HepG2 (cell line): ENCODE results near the gene LRRN4CL. TPM values are rescaled to one million over a fixed set of nuclear protein-coding genes. Genes with fewer than 3 reads are reported as not detected.

Experiments
- ATAD3A ChIP-seq: sonication (generic); formaldehyde crosslinking; IDR thresholded peaks from 2 replicates; pipeline ENCODE4 v1.4.0; 2020; ENCODE audit warnings: missing genetic modification reagents
- CSRNP2 ChIP-seq: sonication (generic); formaldehyde crosslinking; conservative IDR thresholded peaks from 2 replicates; pipeline ENCODE4 v1.8.0; 2022; ENCODE audit warnings: low read depth, missing genetic modification reagents
- FIP1L1 ChIP-seq: fragments of 200-400 bp; formaldehyde crosslinking; IDR thresholded peaks from 2 replicates; pipeline ENCODE4 v1.6.1; 2018; ENCODE audit warnings: low read depth, mild to moderate bottlenecking, low read length, moderate library complexity, borderline replicate concordance; ENCODE audit not compliant: insufficient read depth
- FOXK1 ChIP-seq: sonication (generic); formaldehyde crosslinking; IDR thresholded peaks from 2 replicates; pipeline ENCODE4 v1.4.0; 2020; ENCODE audit warnings: low read depth, missing genetic modification reagents, borderline replicate concordance
- HBP1 ChIP-seq: IDR thresholded peaks from 2 replicates; pipeline ENCODE4 v1.6.1; 2016; ENCODE audit warnings: low read depth, control low read depth
- HDAC6 ChIP-seq: fragments of 200-600 bp; sonication (generic); IDR thresholded peaks from 2 replicates; pipeline ENCODE4 v1.7.0; 2017; ENCODE audit warnings: mild to moderate bottlenecking, antibody characterized with exemption, low read length, low read depth
- HHEX ChIP-seq: IDR thresholded peaks from 2 replicates; pipeline ENCODE4 v1.6.1; 2016; ENCODE audit warnings: control low read depth
- HNF1A ChIP-seq, 2 experiments: sonication (generic) in 1 of 2; formaldehyde crosslinking in 1 of 2; IDR thresholded peaks; 2 replicates each; pipeline versions ENCODE4 v1.4.0 to v1.6.1; 2016 to 2020; ENCODE audit warnings: borderline replicate concordance in 1 of 2, low read depth in 1 of 2, mild to moderate bottlenecking in 1 of 2, missing genetic modification reagents in 1 of 2
- IRX3 ChIP-seq: sonication (generic); formaldehyde crosslinking; IDR thresholded peaks from 2 replicates; pipeline ENCODE4 v1.8.1; 2023; ENCODE audit warnings: mild to moderate bottlenecking, low read depth, missing genetic modification reagents, borderline replicate concordance
- KLF9 ChIP-seq: IDR thresholded peaks from 2 replicates; pipeline ENCODE4 v1.6.1; 2016; ENCODE audit warnings: low read depth
- PAWR ChIP-seq: sonication (generic); formaldehyde crosslinking; IDR thresholded peaks from 2 replicates; pipeline ENCODE4 v1.4.0; 2020; ENCODE audit warnings: missing genetic modification reagents, mild to moderate bottlenecking, borderline replicate concordance
- PAX8 ChIP-seq: sonication (generic); formaldehyde crosslinking; IDR thresholded peaks from 2 replicates; pipeline ENCODE4 v1.8.0; 2022; ENCODE audit warnings: mild to moderate bottlenecking, missing genetic modification reagents, borderline replicate concordance
- PLSCR1 ChIP-seq: sonication (generic); formaldehyde crosslinking; IDR thresholded peaks from 2 replicates; pipeline ENCODE4 v1.5.0; 2020; ENCODE audit warnings: missing genetic modification reagents, mild to moderate bottlenecking, borderline replicate concordance
- STAT5B ChIP-seq: sonication (generic); formaldehyde crosslinking; IDR thresholded peaks from 2 replicates; pipeline ENCODE4 v1.4.0; 2020; ENCODE audit warnings: missing genetic modification reagents
- ZBTB39 ChIP-seq: sonication (generic); formaldehyde crosslinking; IDR thresholded peaks from 2 replicates; pipeline ENCODE4 v1.5.0; 2020; ENCODE audit warnings: missing genetic modification reagents
- ZFP36L2 ChIP-seq: sonication (generic); formaldehyde crosslinking; IDR thresholded peaks from 2 replicates; pipeline ENCODE4 v1.4.0; 2020; ENCODE audit warnings: missing genetic modification reagents
- ZNF792 ChIP-seq: IDR thresholded peaks from 2 replicates; pipeline ENCODE4 v1.6.1; 2016
- ZSCAN22 ChIP-seq: sonication (generic); formaldehyde crosslinking; IDR thresholded peaks from 2 replicates; pipeline ENCODE4 v1.4.0; 2020; ENCODE audit warnings: mild to moderate bottlenecking, missing genetic modification reagents
- polyA plus RNA-seq, 8 experiments: library from polyadenylated mRNA; depleted of rRNA in 3 of 8; stranded (reverse) in 7 of 8; unstranded in 1 of 8; fragments of >200 nt; fragmentation: Illumina TruSeq in 4 of 8; extraction: Trizol in 4 of 8; gene quantifications; 2 replicates each; pipeline versions ENCODE4 v1.2.1 to v1.2.3, GENCODE V29; 2011 to 2016; ENCODE audit warnings: low read depth in 4 of 8, missing spikeins in 1 of 8, mixed read lengths in 1 of 8; ENCODE audit not compliant: insufficient read depth in 1 of 8
- total RNA-seq, 5 experiments: library from RNA; depleted of rRNA; stranded (reverse); fragments of >200 nt; fragmentation: Illumina TruSeq; extraction: Trizol; gene quantifications; 2 replicates each; pipeline ENCODE4 v1.2.3, GENCODE V29; 2016; ENCODE audit warnings: low read depth in 1 of 5

The LRRN4CL gene
- total and polyA plus RNA-seq, 2 of the 13 experiments (the other 11 are each of a cell fraction or from before 2014, with no cell fraction given), result 0.11 TPM; not detected in 1

GRCh38 chr11:62645946-62646824 lies 43.1 kb downstream of the LRRN4CL start, which contains the start of gene GANAB (continued):
- TF ChIP-seq ZFP36L2, result no peak
- TF ChIP-seq KLF9 (CRISPR knock-in tag), result no peak
- TF ChIP-seq PLSCR1 (CRISPR knock-in tag), result no peak
- TF ChIP-seq IRX3 (CRISPR knock-in tag), result peak; percentile 67; the same call in 1 of the 2 replicates
- no peak for TF ChIP-seq ZSCAN22 (CRISPR knock-in tag)
- TF ChIP-seq FIP1L1, result 0 out of 2 replicates have a peak, but pooled peaks have one; percentile 50
- TF ChIP-seq PAWR, result no peak
- TF ChIP-seq ZNF792 (CRISPR knock-in tag), result no peak; the same call in 1 of the 2 replicates
- no peak for TF ChIP-seq HNF1A (IDR thresholded peaks at IDR 0.05; ENCODE audit: low read depth)
- no peak for TF ChIP-seq HNF1A (CRISPR knock-in tag; IDR thresholded peaks at IDR 0.05; ENCODE audit: borderline replicate concordance)
- TF ChIP-seq ZBTB39, result no peak
- TF ChIP-seq FOXK1 (CRISPR knock-in tag), result no peak
- TF ChIP-seq ATAD3A (CRISPR knock-in tag), result no peak
- TF ChIP-seq CSRNP2, result no peak
- no peak; the same call in 1 of the 2 replicates for TF ChIP-seq HBP1
- no peak for TF ChIP-seq HDAC6
- TF ChIP-seq STAT5B (CRISPR knock-in tag), result 0 out of 2 replicates have a peak, but pooled peaks have one; percentile 11
- TF ChIP-seq HHEX (CRISPR knock-in tag), result no peak
- no peak for TF ChIP-seq PAX8 (CRISPR knock-in tag)
